GM18867 (cell line): Measurements from ENCODE around the gene ABCD1.

ENCODE experiments used
- ATAC-seq: cut with Tn5 transposase; IDR thresholded peaks from one replicate; pipeline ENCODE4 v1.9.1; 2021; ENCODE audit warnings: mild to moderate bottlenecking, moderate library complexity; ENCODE audit not compliant: unreplicated experiment

Gene ABCD1

GRCh38 chrX:153750127-153750774, 25.6 kb downstream of the ABCD1 start:
- ATAC-seq: no peak

- no peak for ATAC-seq
These were observed 30.5 kb downstream of the ABCD1 start for GRCh38 chrX:153755136-153755535.

GRCh38 chrX:153761863-153762262, 37.2 kb downstream of the ABCD1 start:
- no peak for ATAC-seq

- ATAC-seq: no peak
These were observed 38.0 kb downstream of the ABCD1 start for GRCh38 chrX:153762626-153763173.

GRCh38 chrX:153763298-153763932, 38.8 kb downstream of the ABCD1 start:
- no peak for ATAC-seq

- peak; percentile 76 for ATAC-seq
These were observed 39.5 kb downstream of the ABCD1 start, which contains the start of gene PLXNB3 for GRCh38 chrX:153763989-153764755. Gene PLXNB3, plus strand, starts transcription at chrX:153764249. Its CDS starts 1,287 bp downstream, at chrX:153765536.

GRCh38 chrX:153764786-153765137, 40.1 kb downstream of the ABCD1 start:
- no peak for ATAC-seq

- no peak for ATAC-seq
These were observed 40.8 kb downstream of the ABCD1 start for GRCh38 chrX:153765138-153766079.

GRCh38 chrX:153766098-153766817, 41.6 kb downstream of the ABCD1 start:
- ATAC-seq: no peak

GRCh38 chrX:153766871-153767673, 42.4 kb downstream of the ABCD1 start:
- no peak for ATAC-seq

GRCh38 chrX:153767674-153768055, 43.0 kb downstream of the ABCD1 start:
- ATAC-seq: no peak

GRCh38 chrX:153768311-153769157, 43.9 kb downstream of the ABCD1 start:
- no peak for ATAC-seq

- ATAC-seq: no peak
These were observed 44.7 kb downstream of the ABCD1 start for GRCh38 chrX:153769158-153769864.

GRCh38 chrX:153769865-153770600, 45.4 kb downstream of the ABCD1 start:
- no peak for ATAC-seq

GRCh38 chrX:153770601-153771414, 46.2 kb downstream of the ABCD1 start:
- no peak for ATAC-seq
